Left hindlimb (tissue), 1 donor: ENCODE results near the gene CALR.
"Not testable (repeated sequence)": the region's sequence is repeated elsewhere in the genome, so short reads cannot be mapped to it uniquely, and the experiment has no call there.

Experiments used
- DNase-seq: peaks from one replicate; pipeline ENCODE4 v3.0.0-alpha.2; 2018

CALR gene

DNA sequence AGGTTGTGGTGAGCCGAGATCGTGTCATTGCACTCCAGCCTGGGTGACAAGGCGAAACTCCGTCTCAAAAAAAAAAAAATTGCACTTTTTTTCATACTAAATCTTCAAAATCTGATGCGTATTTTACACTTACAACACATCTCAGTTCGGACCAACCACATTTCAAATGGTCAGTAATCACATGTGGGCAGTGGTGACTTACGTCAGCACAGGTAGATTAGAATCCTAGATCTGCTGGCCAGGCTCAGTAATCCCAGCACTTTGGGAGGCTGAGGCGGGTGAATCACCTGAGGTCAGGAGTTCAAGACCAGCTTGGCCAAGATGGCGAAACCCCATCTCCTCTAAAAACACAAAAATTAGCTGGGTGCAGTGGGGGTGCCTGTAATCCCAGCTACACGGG is 3.3 kb upstream of the CALR start:
- DNase-seq = no peak

DNA sequence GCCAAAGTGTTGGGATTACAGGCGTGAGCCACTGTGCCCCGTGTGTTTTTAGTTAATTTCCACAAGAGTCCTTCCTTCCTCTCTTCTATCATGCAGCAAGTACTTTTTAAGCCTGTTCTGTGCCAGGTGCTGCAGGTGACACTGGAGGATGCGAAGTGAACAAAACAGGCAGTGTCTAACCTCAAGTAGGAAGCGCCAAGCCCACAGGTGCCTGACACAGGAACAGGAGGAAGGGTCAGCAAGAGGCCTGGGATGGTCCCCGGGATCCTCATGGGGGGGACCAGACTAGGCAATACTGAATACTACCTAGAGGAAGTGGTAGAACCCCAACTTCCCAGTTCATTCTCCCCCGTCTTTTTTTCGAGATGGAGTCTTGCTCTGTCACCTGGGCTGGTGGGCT is 1.8 kb upstream of the CALR start:
- no peak for DNase-seq

DNA sequence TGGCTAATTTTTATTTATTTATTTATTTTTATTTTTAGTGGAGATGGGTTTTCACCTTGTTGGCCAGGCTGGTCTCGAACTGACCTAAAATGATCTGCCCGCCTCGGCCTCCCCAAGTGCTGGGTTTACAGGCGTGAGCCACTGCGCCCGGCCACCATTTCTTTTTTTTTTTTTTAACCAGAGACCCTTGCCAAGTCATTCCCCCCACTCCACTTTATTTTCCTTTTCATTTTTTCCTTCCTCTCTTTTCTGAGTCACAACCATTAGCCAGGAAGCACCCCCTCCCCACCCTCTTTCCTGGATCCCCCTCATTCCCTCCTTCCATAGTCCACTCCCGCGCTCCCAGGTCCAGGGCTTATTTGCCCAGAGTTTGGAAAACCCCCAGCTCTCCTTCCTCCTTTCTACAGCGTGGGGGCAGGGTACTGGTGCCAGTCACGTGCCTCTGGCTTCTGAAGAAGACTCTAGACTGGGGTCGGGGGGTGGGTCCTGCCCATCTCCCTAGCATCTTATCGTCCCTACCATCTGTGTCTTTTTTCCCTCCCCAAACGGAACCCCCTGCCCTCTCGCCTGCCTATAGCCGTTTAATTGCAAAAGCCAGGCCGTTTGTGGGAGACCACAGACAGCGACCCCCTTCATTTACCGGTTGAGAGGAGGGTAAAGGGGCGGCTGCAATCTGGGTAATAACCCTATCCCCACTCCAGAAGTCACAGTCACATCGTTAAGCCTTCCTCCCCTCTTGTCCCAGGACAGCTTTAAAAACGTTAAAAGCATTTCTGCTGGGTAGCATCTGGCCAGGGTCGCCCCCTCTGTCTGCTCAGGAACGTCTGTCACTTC is 1.1 kb upstream of the CALR start:
- no peak for DNase-seq

DNA sequence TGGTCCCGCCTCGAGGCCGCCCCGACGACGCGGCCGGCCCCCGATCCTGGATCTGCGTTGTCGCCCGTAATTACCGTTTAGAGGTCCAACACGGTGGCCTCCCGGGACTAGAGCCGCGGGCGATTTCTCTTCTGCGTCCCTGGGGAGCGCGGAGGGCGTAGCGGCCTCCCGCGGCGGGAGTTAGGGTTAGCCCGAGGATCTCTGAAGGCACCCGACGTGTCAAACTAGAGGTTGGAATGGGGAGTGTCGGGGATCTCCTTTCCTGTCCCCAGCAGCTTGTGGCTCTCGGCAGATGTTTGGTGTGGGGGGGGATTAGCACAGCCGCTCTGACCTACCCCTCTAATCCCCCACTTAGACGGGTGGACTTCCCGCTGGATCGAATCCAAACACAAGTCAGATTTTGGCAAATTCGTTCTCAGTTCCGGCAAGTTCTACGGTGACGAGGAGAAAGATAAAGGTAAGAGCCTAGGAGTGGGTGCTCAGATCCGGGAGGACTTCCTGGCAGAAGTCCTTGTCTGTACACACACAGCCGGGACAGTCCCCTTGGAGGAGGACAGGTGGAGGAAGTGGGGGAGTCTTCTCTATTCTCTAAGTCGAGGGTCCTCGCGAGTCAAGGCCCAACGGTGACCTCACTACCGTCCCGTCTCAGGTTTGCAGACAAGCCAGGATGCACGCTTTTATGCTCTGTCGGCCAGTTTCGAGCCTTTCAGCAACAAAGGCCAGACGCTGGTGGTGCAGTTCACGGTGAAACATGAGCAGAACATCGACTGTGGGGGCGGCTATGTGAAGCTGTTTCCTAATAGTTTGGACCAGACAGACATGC is 581 bp downstream of the CALR start:
- no peak for DNase-seq

DNA sequence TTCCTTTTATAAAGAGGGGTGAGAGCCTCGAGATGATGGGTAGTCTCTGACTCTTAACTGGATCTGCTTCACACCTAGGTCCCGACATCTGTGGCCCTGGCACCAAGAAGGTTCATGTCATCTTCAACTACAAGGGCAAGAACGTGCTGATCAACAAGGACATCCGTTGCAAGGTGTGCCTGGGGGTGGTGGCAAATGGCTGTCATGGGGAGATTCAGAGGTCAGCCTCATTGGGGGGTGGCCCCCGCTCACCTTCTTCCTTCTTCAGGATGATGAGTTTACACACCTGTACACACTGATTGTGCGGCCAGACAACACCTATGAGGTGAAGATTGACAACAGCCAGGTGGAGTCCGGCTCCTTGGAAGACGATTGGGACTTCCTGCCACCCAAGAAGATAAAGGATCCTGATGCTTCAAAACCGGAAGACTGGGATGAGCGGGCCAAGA is 1.6 kb downstream of the CALR start:
- no peak for DNase-seq

DNA sequence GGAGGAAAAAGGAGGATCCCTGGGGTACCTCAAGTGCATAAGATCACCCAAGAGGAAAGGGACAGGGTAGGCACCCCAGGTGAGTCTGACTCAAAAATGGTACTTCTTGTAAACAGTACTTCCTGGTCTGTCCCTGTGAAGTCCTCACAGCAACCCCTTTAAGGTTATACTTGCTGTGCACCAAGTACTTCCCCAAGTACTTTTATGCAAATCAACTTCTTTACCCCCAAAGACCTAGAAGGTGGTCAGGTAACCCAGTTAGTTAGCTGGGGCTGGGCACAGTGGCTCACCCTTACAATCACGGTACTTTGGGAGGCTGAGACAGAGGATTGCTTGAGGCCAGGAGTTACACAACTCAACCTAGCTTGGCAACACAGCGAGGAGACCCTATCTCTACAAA is 2.5 kb downstream of the CALR start:
- no peak for DNase-seq

DNA sequence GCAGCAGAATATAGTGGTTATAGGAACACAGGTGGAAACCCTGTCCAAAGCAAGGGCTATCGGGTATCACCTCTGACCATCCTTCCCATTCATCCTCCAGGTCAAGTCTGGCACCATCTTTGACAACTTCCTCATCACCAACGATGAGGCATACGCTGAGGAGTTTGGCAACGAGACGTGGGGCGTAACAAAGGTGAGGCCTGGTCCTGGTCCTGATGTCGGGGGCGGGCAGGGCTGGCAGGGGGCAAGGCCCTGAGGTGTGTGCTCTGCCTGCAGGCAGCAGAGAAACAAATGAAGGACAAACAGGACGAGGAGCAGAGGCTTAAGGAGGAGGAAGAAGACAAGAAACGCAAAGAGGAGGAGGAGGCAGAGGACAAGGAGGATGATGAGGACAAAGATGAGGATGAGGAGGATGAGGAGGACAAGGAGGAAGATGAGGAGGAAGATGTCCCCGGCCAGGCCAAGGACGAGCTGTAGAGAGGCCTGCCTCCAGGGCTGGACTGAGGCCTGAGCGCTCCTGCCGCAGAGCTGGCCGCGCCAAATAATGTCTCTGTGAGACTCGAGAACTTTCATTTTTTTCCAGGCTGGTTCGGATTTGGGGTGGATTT is 5.1 kb downstream of the CALR start:
- no peak for DNase-seq

DNA sequence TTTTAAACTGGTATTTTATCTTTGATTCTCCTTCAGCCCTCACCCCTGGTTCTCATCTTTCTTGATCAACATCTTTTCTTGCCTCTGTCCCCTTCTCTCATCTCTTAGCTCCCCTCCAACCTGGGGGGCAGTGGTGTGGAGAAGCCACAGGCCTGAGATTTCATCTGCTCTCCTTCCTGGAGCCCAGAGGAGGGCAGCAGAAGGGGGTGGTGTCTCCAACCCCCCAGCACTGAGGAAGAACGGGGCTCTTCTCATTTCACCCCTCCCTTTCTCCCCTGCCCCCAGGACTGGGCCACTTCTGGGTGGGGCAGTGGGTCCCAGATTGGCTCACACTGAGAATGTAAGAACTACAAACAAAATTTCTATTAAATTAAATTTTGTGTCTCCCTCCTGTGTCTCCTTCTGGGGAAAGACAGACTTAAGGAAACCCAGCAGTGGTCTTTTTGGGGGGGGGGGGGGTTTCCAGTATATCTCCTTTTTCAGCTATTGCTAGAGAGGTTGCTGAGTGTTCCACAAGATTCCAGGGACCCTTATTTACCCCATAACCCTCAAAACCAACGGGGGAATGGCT is 5.8 kb downstream of the CALR start:
- DNase-seq = no peak

DNA sequence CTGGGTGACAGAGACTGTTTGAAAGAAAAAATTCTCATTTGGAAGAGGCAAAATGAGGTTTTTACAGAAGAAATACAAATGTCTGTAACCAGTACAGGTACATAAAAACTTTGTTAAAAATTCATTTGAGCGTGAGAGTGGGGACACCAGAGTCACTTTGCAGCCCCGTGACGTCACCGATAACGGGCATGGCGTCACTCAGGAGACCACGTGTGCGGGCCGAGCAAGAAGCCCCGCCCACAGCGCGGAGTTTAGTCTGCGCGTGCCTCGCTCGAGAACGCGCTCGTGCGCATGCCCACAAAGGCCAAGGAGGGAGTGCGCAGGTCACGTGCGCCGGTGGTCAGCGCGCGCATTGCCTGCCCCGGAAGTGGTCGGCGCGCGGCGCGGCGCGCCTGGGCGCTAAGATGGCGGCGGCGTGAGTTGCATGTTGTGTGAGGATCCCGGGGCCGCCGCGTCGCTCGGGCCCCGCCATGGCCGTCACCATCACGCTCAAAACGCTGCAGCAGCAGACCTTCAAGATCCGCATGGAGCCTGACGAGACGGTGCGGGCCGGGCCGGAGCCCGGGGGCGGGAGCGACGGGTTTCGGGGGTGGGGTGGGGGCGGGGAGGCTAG is 7.2 kb downstream of the CALR start, which contains the start of gene RAD23A:
TSS of gene RAD23A (plus strand) at position 384 of the 613 bp plus-strand sequence. CDS start at position 471, 87 bp downstream.
- DNase-seq = peak; percentile 98

DNA sequence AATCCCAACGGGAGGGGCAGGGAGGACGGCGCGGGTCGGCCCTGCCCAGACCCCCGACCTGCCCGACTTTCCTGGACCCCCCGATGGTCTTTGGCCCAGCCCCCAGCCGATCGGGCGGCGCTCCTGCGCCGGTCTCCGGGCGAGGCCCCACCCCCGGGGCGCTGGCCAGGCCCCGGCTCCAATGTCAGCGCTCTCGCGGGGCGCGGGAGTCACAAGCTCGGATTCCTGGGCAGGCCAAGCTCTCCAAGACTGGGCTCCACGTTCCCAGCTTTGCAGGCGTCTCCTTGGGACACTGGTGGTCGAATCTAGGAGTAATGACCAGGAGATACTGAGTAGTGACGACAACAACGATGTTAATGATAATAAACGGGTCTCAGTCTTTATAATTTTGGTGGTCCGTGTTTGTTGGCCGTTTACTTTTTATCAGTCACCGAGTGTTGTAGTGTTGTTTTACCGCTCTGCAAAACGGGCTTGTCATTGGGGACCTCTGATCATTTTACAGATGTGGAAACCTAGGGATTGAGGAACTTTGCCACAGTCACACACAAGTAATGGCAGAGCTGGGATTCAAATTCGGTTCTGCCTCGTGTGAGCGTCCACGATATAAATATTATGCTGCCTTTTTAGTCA is 7.8 kb downstream of the CALR start:
- peak; percentile 80 for DNase-seq

DNA sequence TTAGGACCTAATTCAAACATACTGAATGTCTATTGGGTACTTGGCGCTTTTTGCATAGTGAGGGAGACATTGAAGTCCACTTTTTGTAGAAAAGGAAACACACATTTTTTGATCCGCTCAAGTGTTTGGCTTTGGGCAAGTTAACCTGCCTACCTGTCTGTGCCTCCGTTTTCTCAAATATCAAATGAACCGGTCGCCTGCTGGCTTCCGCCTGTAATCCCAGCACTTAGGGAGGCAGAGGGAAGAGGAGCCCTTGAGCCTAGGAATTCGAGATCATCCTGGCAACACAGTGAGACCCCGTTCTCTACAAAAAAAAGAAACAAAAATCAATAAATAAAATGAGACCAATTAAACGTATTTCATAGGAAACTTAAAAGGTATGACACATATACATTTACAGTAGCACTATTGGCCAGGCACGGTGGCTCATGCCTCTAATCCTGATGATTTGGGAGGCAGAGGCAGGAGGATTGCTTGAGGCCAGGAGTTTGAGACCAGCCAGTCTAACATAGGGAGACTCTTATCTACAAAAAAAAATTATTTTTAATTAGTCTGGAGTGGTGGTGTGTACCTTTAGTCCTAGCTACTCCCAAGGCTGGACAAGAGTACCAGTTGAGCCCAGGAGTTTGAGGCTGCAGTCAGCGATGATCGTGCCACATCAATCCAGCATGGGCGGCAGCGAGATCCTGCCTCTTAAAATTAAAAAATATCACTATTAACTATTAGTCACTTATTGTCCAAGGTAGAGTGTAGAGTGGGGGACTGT is 8.5 kb downstream of the CALR start:
- no peak for DNase-seq

DNA sequence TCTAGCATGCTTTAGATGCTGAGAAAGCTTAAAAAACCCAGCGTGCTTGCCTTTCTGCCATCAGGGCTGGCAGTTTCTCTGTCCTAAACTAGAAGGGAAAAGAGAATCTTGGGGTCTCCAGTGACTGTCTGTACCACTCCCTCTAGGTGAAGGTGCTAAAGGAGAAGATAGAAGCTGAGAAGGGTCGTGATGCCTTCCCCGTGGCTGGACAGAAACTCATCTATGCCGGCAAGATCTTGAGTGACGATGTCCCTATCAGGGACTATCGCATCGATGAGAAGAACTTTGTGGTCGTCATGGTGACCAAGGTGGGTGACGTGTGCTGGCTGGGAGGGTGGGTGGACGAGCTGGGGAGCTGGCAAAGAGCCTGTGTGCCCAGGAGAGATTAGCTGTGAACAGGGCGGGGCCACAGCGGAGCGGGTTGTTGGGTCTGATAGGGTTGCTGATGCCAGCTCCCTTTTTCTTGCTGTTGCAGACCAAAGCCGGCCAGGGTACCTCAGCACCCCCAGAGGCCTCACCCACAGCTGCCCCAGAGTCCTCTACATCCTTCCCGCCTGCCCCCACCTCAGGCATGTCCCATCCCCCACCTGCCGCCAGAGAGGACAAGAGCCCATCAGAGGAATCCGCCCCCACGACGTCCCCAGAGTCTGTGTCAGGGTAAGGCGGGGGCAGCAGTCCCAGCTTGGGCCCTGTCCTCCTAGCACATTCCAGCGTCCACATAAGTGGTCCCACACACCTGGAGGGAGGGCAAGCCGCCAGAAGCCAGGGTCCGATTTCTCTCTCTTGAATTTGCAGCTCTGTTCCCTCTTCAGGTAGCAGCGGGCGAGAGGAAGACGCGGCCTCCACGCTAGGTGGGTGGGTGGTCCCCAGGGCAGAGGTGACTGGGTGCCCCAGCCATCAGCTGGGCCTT is 9.5 kb downstream of the CALR start:
- DNase-seq = no peak

DNA sequence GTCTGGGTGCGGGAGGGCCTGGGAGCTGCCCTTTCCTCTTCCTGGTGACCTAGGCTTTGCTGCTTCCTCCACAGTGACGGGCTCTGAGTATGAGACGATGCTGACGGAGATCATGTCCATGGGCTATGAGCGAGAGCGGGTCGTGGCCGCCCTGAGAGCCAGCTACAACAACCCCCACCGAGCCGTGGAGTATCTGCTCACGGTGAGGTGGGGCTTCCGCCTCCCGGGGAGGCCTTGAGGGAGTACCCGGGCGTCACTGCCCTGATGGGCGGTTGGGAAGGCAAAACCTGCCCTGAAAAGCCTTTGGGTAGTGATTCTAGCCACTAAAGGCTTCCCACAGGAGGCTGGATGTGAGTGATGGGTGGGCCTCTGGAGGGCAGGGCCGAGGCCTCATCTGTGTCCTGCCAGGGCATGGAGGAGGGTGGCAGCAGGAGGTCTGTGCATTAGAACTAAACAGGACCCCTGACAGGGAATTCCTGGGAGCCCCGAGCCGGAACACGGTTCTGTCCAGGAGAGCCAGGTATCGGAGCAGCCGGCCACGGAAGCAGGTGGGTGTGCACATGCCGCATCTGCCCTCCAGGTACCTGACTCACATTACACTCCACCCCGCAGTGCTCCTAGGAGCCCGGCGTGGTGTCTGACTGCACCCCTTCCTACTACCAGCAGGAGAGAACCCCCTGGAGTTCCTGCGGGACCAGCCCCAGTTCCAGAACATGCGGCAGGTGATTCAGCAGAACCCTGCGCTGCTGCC is 10.4 kb downstream of the CALR start:
- no peak for DNase-seq

DNA sequence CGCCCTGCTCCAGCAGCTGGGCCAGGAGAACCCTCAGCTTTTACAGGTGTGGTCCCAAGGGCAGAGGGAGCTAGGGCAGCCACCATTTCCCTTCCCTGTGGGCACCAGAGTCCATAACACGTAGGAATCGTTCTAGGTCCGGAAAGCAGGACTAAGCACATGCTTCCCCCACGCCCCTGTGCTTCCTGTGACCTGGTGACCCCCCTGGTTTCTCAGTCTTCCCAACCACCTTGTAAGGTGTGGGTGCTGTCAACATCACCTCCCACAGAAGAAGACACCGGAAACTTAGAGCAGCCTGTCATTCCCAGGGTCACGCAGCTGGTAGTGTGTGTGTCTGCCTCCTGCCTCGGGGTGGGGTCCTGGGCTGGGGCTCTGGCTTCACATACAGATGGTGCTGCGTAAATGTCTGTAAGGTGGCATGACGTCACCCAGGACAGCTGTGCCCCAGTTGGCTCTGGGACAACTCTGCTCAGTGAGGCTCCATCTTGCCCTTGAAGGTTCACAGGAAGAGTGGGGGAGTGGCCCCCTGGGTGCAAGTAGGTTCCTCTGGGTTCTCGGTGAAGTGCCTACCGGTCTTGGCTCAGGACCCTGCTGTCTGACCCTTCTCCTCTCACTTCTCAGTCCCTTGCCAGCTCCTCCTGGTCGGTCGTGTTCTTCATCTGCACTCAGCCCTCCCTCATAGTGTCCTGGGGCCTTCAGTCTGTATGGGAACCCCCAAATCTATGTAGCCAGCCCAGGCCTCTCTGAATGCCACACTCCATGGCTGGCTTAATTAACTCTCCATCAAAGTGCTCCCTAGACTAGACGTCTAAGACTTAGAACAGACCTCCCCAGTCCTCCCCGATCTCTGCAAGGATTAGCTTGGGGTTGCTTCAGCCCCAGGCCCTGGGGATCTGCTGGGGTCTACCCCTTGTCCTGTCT is 11.2 kb downstream of the CALR start:
- no peak for DNase-seq

DNA sequence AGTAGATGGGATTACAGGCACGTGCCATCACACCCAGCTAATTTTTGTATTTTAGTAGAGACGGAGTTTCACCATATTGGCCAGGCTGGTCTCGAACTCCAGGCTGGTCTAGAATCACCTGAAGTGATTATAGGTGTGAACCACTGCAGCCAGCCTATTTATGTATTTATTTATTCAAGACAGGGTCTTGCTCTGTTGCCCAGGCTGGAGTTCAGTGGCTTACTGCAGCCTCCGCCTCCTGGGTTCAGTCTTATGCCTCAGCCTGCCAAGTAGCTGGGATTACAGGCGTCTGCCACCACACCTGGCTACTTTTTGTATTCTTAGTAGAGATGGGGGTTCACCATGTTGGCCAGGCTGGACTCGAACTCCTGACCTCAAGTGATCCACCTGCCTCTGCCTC is 13.6 kb downstream of the CALR start:
- not testable (repeated sequence) for DNase-seq

DNA sequence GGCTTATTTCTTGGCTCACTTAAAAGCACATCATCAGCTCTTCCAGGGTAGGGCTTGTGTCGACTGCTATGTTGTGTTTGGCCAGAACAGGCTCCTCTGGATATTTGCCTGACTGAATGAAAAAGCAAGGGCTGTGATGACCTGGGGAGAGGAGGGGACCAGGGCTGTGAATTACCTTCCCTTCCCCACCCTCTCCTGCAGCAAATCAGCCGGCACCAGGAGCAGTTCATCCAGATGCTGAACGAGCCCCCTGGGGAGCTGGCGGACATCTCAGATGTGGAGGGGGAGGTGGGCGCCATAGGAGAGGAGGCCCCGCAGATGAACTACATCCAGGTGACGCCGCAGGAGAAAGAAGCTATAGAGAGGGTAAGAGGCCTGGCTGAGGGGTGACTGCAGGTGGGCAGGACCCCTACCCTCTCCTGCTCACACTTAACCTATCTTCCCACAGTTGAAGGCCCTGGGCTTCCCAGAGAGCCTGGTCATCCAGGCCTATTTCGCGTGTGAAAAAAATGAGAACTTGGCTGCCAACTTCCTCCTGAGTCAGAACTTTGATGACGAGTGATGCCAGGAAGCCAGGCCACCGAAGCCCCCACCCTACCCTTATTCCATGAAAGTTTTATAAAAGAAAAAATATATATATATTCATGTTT is 14.2 kb downstream of the CALR start:
- peak; percentile 55 for DNase-seq

DNA sequence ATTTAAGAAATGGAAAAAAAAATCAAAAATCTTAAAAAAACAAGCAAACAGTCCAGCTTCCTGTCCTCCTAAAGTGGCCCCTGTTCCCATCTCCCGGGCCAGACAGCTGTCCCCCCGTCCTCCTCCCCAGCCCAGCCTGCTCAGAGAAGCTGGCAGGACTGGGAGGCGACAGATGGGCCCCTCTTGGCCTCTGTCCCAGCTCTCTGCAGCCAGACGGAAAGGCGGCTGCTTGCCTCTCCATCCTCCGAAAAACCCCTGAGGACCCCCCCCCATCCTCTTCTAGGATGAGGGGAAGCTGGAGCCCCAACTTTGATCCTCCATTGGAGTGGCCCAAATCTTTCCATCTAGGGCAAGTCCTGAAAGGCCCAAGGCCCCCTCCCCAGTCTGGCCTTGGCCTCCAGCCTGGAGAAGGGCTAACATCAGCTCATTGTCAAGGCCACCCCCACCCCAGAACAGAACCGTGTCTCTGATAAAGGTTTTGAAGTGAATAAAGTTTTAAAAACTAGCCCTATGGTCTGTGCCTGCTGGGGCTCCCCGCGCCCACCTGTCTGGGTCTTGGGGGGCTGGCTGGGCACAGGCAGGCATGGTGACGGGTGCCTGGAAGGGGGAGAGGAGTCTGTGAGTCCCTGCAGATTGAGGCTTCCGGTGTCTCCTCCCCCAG is 14.9 kb downstream of the CALR start:
- peak; percentile 83 for DNase-seq
